ENCODE results near the gene DNAI4.
"Not testable (repeated sequence)": the region's sequence is repeated elsewhere in the genome, so short reads cannot be mapped to it uniquely, and the experiment has no call there.

Gene DNAI4

DNA sequence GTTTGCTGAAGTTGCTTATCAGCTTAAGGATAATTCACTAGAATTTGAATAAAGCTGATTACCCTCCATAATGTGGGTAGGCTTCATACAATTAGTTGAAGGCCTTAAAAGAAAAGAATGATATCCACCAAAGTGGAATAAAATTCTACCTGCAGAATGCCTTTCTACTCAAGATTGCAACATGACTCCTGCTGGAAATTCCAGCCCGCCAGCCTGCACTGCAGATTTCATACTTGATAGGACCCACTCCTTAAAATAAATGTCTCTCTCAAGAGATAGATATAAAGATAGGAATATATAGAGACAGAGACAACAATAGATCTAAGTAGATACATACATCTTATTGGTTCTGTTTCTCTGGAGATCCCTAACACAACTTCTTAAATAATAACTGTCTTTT, 99.9 kb downstream of the DNAI4 start:
- no peak for DNase-seq

DNA sequence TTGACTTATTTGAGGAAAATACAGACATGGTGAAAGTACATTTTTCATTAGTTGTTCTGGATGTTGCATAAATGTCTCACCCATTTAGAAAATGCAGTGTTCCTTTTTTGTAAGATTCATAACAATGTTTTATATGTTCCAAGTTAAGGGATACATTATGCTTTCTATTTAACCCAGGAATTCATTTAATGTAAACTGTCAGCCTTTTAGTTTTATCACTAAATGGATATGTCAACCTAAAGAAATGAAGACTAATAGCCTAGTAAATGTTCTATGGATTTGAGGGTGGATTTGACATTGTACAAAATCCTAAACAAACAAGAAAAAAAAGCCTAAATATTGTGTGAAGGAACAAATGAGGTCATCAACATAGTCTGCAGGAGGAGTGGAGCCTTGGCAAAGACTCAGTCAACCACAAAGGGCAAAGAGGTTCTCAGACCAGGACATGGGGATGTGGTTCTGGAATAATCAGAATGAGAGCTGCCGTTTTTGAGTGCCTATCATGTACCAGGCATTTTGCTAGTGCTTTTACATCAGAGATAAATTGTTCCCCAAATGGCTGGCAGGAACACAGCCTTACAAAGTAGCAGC, 114.8 kb downstream of the DNAI4 start:
- peak; percentile 64 for DNase-seq

DNA sequence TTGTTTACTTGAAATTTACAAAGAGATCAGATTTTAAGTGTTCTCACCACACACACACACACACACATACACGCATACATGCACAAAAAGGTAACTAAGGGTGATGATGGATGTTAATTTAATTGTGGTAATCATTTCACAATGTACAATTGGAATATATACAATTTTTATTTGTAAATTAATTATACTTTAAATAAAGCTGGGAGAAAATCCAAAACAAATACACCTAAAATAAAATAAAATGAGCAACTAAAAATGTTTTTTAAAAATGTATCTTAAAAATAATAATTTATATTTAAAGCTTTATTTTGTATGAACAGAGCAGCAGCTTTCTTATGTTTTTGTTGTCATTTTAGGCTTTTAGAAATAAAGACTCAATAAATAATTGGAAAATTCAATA, 115.4 kb downstream of the DNAI4 start:
- DNase-seq: no peak

DNA sequence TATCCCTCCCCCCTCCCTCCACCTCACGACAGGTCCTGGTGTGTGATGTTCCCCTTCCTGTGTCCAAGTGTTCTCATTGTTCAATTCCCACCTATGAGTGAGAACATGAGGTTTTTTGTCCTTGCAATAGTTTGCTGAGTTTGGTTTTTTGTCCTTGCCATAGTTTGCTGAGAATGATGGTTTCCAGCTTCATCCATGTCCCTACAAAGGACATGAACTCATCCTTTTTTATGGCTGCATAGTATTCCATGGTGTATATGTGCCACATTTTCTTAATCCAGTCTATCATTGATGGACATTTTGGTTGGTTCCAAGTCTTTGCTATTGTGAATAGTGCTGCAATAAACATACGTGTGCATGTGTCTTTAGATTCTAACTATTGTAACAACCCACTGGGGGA, 128.8 kb downstream of the DNAI4 start:
- not testable (repeated sequence) for DNase-seq

DNA sequence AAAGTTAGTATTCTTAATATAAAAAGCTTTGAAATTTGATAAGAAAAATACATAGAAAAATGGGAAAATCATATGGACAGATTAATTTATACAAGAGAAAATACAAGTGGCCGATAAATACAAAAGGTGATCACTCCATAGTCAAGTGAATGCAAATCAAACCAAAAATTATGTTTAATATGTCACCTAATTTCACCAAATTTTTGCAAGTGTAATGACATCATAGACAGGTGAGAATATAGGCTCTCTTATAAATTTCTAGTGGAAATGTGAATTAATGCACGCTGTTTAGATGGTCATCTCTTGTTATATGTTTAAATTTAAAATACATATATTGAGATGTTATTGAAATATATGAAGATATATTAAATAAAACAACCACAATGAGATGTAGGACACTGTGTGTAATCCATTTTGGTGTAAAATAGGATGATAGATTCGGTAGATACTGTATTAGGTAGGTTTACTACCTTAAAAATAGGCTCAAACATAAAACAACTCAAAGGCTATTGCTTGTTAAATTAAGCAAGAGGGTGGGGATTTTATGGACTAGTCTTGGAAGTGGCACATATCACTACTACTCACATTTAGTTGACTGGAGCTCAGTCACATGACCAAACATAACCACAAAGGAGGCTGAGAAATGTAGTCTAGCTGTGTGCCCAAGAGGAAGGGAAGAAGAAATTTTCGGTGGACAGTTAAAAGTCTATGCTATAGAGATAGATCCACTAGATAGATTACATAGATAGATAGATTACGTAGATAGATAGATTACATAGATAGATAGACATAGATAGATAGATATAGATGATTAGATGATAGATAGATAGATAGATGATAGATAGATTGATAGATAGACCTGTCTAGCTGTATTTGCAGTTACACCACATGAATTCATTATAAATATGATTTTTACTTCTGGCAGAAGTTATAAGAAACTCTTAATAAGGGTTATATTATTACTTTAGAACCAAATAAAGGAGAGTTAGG, 132.7 kb downstream of the DNAI4 start:
- no peak for DNase-seq

DNA sequence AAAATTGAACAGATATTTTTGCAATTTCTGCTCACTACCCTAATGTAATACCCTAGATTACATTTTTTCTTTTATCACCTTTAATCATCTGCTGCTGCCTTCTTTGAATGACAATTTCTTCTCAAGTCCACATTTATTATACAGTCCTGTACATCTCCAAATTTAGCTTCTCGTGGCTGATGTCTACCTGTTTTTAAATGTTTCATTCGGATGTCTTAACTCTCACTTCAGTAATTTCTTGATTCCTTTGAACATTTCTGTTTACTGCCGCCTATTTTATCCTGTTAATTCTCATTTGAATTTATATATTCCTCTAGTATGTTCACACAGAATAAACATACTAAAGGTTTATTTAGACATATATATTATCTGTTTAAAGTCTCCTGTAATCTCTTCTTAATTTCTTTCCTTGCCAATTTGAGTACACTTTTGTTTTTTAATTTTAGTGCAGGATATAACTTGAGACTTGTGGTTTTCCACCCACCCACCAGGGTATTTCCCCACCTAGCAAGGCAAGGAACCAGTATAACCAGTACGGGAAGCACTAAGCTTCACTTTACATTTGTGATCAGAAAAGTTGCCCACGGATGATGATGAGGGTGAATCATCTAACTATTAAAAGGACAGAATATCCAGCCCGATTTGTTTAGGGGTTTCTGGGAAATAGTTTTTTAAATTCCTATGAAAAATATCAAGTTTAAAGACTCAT, 136.3 kb downstream of the DNAI4 start:
- DNase-seq: no peak

DNA sequence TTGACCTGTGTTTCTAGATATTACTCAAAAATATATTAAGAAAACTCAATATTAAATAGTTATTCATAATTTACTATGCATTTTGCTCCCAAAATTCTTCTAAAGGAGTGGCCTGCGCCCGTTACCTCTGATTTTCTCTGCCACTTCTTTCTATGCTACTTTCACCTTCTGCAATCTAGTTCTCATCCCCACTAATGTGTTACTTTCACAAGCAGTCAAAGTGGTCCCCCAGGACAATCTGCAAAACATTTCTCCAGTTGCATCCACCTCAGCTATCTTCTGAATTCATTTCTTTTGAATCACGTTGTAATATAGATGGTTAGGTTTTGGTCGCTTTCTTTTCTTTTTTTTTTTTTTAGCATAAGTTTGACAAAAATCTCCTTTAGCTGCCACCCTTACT, 137.0 kb downstream of the DNAI4 start:
- no peak for DNase-seq

DNA sequence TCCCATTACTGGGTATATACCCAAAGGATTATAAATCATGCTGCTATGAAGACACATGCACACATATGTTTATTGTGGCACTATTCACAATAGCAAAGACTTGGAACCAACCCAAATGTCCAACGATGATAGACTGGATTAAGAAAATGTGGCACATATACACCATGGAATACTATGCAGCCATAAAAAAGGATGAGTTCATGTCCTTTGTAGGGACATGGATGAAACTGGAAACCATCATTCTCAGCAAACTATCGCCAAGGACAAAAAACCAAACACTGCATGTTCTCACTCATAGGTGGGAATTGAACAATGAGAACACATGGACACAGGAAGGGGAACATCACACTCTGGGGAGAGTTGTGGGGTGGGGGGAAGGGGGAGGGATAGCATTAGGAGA, 138.9 kb downstream of the DNAI4 start:
- DNase-seq: not testable (repeated sequence)

DNA sequence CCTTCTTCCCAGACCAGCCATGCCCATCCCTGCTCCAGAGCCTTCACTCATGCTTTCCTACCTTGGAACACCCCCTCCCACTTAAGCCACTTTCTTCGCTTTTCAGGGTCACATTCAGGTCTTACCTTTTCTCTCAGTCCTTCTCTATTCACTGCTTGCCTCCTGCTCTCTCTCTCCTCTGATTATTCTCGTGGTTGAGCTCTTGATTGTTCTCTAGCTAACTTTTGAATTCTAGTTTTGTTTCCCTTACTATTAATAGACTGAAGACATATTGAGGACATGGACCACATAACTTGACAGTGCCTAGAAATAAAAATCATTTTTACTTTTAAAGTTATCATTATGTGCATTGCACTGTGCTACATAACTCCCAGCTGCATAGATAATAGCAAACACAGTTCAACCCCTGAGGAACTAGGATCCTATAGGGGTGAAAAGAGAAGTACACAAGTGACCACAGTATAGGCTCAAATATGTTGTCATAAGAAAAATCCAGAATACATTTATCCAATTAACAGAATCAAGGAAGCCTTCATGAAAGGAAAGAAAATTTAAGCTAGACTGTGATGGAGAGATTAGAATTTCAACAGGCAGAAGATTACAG, 145.1 kb downstream of the DNAI4 start:
- DNase-seq: no peak

DNA sequence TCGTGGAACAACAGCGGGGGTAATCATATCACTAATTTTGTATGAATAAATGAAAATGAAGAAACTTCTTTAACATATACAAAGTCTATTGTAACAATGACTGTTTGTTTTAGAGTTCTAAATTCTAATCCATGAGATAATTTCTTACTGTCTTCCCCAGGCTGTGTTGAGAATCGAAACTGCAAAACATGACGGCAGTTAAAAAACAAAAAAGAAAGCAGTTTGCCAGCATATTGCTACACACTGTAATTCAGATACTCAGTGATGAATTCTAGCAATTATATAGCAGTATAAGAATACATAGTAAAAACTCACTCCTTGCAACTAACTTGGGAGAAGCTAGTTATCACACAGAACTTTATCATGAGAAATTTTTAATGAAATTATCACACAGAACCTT, 145.7 kb downstream of the DNAI4 start:
- no peak for DNase-seq

DNA sequence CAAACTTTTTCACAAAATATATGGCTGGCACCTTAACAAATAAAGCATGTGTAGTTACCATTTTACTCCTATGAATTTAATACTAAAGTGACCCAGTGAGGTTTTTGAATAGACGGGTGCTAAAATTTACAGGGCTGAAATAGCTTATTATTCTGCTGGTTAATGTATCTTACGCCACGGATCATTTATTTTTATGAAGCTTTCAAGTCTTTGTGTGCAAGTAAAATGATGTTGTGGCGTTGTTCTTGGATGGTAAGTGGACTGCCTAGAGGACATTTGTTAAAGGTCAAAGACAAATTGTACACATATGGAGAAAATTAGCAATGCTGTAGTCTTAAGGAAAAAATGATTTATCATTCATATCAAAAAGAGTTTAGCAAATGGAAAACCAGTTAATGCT, 146.4 kb downstream of the DNAI4 start:
- DNase-seq: no peak

DNA sequence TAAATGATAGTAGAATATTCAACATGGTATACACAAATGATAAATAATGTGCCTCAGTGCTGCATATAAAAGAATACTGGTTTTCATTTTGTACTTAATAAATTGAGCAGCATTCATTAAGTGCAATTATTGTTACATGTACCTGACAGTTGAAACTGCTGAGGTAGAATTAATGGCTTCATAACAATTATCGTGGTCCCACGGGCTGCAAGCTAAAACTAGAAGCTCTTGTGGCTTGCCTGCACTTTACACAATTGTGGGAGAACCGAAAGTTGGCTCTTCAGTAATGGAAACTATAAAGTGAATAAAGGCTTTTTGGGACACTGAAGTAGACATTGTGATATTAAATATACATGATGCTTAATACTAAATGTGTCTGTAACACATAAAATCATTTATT, 146.8 kb downstream of the DNAI4 start:
- no peak for DNase-seq

DNA sequence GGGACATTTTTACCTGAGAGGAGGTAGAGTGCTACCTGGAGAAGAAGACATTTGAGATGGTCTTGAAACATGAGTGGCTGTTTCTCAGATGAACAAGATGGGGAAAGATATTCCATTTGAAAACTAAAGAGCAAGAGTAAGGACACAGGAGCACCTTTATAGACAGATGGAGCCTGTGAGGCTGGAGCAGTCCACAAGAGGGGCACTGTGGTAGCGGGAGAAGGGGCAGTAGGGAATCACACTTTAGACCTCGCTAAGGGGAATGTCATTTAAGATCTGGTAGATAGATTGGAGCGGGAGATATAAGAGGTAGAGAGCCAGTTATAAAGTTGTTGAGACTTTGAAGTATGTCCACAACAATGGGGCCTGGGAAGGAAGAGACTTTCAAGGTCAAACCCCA, 149.0 kb downstream of the DNAI4 start:
- no peak for DNase-seq

DNA sequence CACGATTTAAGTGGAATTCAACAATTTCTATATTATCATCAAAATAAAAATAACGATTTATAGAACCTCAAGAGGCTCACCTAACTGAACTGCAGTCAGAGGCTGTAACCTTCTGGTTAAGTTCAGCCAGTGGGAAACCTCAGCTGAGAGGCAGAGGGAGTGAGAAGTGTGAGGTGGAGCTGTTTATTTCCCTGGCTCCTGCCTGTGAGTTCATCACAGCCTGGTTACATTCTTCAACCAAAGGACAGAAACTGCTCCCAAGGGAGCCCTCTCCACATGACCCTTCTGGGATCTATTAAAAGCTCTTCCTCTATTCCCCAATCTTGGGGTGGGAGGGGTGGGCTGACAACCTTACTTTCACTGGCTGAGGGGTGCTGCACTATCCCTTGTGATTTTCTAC, 150.2 kb downstream of the DNAI4 start:
- no peak for DNase-seq

DNA sequence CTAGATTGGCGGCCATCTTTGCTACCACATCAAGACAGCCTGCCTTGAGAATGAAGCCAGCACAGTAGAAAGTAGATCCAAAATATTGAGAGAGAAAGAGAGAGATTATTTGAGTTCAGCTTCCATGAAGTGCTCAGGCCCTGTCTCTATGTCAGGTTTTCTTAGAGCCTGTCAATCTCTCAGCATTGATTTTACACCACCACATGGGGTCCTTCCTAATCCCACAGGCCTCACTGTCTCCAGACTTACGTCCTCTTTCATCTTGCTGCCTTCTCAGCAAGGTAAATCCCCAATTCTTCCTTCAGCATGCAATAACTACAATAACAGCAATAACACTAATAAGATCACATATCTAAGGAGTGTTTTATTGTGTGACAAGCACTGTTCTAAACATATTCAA, 151.4 kb downstream of the DNAI4 start:
- DNase-seq: no peak

DNA sequence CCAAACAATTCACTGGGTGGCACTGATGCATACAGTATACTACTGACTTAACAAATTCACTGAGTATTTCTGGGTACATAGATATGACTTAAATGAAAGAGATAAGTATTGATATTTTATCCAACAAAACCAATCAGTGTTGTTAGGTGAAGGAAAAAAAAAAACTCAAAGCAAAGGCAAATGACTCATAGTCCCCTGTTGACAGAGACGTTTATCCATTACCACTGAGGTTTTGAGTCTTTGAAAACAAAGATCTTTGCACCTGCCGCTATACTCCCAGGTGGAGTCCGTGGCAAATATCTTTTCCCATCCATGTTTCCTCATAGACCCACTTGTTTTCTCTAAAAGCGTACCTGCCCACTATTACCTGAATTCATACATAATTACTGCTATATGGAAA, 154.0 kb downstream of the DNAI4 start:
- no peak for DNase-seq

DNA sequence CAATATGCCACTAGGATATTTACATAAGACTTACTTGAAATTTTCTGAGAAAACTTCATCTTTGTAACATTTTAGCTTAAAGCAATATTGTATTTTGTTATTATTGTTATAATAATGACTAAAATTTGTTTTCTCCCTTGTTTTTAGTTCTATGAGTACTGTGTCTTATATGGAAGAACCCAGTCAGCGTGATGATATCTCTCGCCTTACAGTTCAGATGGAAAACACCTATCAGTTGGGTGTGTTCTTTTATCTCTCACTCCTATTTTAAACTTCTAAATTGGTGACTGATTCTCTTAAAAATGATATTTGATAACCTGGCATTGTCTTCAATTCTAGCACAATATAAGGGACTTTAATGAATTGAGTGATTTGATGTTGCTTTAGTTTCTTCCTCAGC, 154.4 kb downstream of the DNAI4 start:
- DNase-seq: no peak

DNA sequence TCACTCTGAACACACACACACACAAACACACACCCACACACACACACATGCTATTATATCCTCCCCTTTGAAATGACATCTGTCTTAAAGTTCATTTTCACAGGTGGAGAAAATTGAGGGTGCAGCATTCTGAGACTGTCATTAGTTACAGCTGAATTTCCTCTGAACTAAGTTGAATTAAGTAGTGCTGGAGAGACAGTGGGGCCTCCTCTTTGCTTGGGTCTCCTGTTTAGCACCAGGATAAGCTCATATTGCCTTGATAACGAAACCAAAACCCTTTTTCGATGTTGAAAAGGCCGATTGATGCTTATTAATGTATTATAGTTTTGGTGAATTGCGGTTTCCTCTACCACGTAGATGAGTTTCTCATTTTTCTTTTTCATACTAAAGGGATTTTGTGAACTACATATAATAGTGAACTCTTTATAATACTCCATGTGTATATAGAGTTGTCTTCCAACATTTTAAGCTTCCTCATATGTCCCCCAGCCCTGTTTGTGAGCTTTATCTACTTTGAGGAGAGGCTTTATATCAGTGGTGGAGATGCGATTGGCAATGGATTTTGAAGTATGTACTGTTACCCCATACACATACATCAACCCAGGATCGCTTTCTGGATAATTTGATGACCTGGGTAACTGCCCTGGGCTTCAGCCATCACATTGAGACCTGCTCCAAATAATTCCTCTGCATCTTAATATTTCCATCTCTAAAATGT, 155.0 kb downstream of the DNAI4 start:
- no peak for DNase-seq

DNA sequence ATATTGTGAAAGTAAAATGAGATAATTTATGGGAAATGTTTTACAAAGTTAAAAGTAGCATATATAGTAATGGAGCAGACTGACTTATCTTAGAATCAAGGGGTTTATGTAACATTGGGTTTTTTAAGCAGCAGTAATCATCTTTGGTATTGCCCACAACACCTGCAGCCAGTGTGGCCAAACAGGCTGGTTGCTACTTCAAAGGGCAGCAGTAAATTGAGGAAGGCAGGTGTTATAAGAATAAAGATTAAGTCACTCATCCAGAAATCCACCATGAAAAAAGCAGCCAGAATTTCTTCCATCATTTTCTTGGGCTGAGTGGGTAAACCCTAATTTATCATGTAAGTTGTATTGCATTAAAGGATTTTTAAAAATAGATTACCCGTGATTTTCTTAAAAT, 155.7 kb downstream of the DNAI4 start:
- no peak for DNase-seq

DNA sequence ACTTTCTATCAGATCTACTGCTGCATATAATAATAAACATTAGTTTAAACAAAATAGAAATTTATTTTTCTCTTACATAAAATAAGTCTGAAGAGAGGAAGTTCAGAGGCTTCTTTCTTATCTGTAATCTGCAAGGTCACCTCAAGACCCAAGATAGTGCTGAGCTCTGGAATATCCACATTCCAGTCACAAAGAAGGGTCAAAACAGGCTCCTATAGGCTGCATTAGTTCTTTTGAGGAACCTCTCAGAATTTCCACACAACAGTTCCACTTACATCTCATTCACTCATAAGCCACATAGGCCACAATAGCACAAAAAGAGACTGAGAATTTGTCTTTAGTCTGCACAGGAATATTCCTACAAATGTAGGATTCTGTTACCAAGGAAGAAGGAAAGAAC, 157.0 kb downstream of the DNAI4 start:
- no peak for DNase-seq

DNA sequence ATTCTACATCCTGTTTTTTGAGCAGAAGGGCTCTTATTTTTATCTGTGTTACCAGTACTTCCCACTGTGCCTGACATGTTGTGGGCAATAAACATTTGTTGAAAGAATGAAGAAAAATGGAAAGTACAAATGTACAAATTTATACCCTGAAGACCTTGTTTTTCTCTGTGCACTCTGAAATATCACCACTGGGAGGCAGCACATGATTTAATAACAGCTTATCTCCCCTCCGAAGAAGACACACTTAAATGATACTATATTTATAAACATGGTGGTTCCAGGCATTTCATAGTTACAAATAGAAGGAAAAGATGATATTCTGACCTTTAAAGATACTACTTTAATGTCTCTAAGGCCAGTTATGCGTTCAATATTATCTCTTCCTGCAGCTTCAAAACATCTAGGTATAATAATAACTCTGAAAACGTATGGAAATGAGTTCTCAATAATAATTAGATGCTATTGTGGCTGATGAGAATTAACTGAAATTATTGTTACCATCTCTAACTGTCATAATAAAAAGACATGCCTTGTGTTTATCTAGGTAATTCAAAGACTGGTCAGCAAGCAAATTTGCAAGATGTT, 159.6 kb downstream of the DNAI4 start:
- DNase-seq: peak; percentile 56
